Stimulated activated naive CD8-positive, alpha-beta T cell treated with anti-CD3 and anti-CD28 coated beads, Interleukin-15, amount 100 ng/mL, for 72 hours (primary cell): ENCODE measurements around the gene PSAP.
"Not testable (repeated sequence)": the region's sequence is repeated elsewhere in the genome, so short reads cannot be mapped to it uniquely, and the experiment has no call there.

ENCODE experiments used
- ATAC-seq: fragments of 150-1000 bp; cut with Tn5 transposase; 2 replicates; pipeline ENCODE4 v1.10.0; 2021; ENCODE audit warnings: mild to moderate bottlenecking, moderate library complexity
- DNase-seq, 2 donors: peaks; one replicate each; pipeline ENCODE4 v3.0.0; 2021 to 2022
- H3K27ac Mint-ChIP-seq, 2 donors: one replicate each; pipeline ENCODE4 v1.8.0; 2022; ENCODE audit warnings: mild to moderate bottlenecking in 2 of 2, mixed read lengths in 2 of 2, moderate library complexity in 2 of 2
- H3K27me3 Mint-ChIP-seq: one replicate; pipeline ENCODE4 v1.8.0; 2022; ENCODE audit warnings: mixed read lengths
- H3K4me1 Mint-ChIP-seq: one replicate; pipeline ENCODE4 v1.8.0; 2022; ENCODE audit warnings: mild to moderate bottlenecking, mixed read lengths
- H3K4me3 Mint-ChIP-seq, 2 donors: one replicate each; pipeline ENCODE4 v1.8.0; 2022; ENCODE audit warnings: mild to moderate bottlenecking in 2 of 2, mixed read lengths in 2 of 2, moderate library complexity in 1 of 2
- H3K9me3 Mint-ChIP-seq, 2 donors: one replicate each; pipeline ENCODE4 v1.8.0; 2022; ENCODE audit warnings: mixed read lengths in 2 of 2

PSAP gene

GRCh38 chr10:71854031-71854430 lies 3.0 kb upstream of the PSAP start:
- no peak overlapping the region for H3K4me3 Mint-ChIP-seq
- H3K27me3 Mint-ChIP-seq = no peaks in the 10 kb centered on the region
- no peak for ATAC-seq
- no peak overlapping the region for H3K27ac Mint-ChIP-seq
- peaks cover 27% of the 10 kb centered on the region for H3K4me1 Mint-ChIP-seq
- H3K9me3 Mint-ChIP-seq = peaks cover 0 to 5% of the 10 kb centered on the region in 2 donors
- no peak for DNase-seq

- Mint-ChIP-seq H3K9me3 (peaks cover 0 to 5% of the 10 kb centered on the region in 2 donors), H3K27ac (no peak overlapping the region), H3K27me3 (no peaks in the 10 kb centered on the region), H3K4me3 (no peak overlapping the region), H3K4me1 (peaks cover 43% of the 10 kb centered on the region)
- ATAC-seq = no peak
- no peak for DNase-seq
Measured at GRCh38 chr10:71852355-71852937, 1.4 kb upstream of the PSAP start.

DNA sequence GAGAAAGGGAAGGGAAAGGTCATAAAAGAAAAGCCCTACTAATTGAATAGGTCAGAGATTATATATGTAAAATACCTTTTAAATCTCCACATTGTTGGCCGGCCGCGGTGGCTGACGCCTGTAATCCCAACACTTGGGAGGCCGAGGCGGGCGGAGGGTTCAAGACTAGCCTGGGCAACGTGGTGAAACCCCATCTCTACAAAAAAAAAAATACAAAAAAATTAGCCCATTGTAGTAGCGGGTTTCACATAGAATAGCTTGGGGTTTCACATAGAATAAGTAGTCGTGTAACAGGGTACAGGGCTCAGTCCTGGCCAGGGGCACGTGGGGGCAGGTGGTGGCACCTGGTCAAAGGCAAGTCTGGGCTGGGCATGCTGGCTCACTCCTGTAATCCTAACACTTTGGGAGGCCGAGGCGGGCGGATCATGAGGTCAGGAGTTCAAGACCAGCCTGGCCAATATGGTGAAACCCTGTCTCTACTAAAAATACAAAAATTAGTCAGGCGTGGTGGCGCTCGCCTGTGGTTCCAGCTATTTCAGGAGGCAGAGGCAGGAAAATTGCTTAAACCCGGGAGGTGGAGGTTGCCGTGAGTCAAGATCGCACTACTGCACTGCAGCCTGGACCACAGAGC lies 529 bp upstream of the PSAP start:
- Mint-ChIP-seq H3K27ac (peak overlapping the region; percentile 72 to 94), H3K4me1 (peaks cover 51% of the 10 kb centered on the region), H3K4me3 (peak overlapping the region; percentile 88 to 90)
- ATAC-seq = peak; percentile 18
- H3K27me3 Mint-ChIP-seq, DNase-seq, H3K9me3 Mint-ChIP-seq: not testable (repeated sequence)

- Mint-ChIP-seq H3K4me3 (peak overlapping the region; percentile 88 to 90), H3K4me1 (peaks cover 59% of the 10 kb centered on the region), H3K9me3 (peaks cover 0 to 5% of the 10 kb centered on the region in 2 donors), H3K27me3 (no peaks in the 10 kb centered on the region), H3K27ac (peak overlapping the region; percentile 81 to 94)
- no peak for DNase-seq
- no peak for ATAC-seq
Measured at GRCh38 chr10:71850021-71850742, 869 bp downstream of the PSAP start.

DNA sequence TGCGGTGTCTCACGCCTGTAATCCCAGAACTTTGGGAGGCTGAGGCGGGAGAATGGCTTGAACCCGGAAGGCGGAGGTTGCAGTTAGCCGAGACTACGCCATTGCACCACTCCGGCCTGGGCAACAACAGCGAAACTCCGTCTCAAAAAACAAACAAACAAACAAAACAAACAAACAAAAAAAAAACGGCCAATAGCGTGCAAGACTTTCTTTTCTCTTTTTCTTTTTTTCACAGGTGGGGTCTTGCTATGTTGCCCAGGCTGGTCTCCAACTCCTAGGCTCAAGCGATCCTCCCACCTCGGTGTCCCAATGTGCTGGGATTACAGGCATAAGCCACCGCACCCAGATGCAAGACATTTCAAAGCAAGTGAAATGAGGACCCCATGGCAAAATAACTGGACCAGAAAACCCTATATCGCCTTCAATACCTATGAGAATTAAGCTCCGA lies 1.6 kb downstream of the PSAP start:
- Mint-ChIP-seq H3K4me3 (peak overlapping the region; percentile 88 to 90), H3K27me3 (no peaks in the 10 kb centered on the region), H3K27ac (no peak overlapping the region), H3K9me3 (peaks cover 0 to 5% of the 10 kb centered on the region in 2 donors), H3K4me1 (peaks cover 65% of the 10 kb centered on the region)
- DNase-seq (no peak), ATAC-seq (no peak)

DNA sequence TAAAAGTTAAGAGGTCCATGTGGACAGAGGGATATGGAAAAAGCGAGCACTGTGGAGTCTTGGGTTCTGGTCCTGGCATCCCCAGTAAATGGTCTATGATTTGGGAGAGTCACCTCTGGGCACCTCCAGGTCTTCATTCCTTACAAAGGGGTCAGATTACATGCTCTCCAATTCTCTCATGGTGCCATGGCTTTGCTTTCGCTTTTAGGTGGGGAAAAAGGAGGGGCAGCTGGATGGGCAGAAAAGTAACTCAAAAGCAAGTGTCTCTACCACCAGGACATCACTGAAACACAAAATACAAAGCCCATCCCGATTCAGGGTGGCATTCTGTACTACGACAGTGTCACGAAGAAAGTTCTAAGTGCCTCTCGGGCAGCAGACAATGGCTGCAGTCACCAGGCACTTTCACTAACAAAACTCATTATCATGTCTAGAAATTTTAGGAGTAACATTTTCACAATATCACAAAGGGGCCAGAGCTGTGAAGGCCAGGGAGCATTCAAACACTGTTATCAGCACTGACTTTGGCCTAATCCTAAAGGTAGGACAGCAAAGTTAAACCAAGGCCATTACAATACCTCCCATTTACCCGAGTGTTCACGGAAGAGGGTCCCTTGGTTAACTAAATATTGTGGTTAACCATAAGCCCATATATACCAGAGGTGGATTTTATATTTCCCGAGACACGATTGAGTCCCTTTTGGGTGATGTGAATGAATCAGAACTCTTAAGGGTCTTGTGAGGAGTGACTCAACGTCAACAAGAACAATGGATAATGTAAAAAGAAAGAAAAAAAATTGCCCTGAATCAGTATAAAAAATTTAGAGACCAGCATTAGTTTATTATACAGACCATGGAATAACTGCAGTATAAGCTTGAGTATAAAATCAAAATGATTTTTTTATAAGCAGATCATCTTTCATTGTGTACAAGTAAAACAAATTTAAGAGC lies 2.5 kb downstream of the PSAP start:
- Mint-ChIP-seq H3K4me3 (peak overlapping the region; percentile 42 to 63), H3K9me3 (peaks cover 0 to 5% of the 10 kb centered on the region in 2 donors), H3K4me1 (peaks cover 71% of the 10 kb centered on the region), H3K27me3 (no peaks in the 10 kb centered on the region), H3K27ac (peak overlapping the region in 1 of 2 donors; percentile 37)
- ATAC-seq = no peak
- DNase-seq = no peak

DNA sequence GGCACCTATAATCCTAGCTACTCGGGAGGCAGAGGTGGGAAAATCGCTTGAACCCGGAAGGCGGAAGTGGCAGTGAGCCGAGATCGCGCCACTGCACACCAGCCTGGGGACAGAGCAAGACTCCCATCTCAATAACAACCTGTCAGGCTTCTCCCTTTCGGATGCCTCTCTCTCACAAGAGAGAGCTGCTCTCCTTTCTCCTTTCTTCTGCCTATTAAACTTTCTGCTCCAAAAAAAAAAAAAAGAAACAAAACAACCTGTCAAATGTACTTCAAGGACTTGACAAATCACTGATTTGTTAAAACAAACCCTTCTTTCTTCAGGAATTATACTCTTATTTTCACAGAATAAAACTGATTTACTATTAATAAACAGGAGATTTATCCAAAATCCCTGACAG lies 3.6 kb downstream of the PSAP start:
- DNase-seq (no peak), ATAC-seq (no peak)
- no peaks in the 10 kb centered on the region for H3K27me3 Mint-ChIP-seq
- no peak overlapping the region for H3K27ac Mint-ChIP-seq
- H3K4me1 Mint-ChIP-seq = peaks cover 83% of the 10 kb centered on the region
- no peak overlapping the region for H3K4me3 Mint-ChIP-seq
- H3K9me3 Mint-ChIP-seq = peaks cover 0 to 5% of the 10 kb centered on the region in 2 donors

DNA sequence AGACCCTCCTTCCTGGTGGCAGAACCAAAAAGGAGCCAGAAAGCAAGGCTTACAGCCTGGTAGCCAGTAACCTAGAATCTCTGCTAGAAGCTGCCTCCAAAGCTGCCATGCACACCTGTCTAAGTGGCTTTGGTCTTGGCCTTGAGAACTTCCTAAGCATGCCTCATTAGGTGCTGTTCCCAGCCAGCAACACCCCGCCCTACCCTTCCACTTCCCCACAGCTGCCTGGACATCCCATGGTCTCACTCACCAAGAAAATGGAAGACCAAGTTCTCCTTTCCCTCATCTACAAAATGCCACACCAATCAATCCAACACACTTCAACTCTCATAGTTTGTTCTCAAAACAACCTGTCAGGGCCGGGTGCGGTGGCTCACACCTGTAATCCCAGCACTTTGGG lies 4.2 kb downstream of the PSAP start:
- DNase-seq (no peak), ATAC-seq (no peak)
- peaks cover 82% of the 10 kb centered on the region for H3K4me1 Mint-ChIP-seq
- no peaks in the 10 kb centered on the region for H3K27me3 Mint-ChIP-seq
- H3K9me3 Mint-ChIP-seq = peaks cover 0 to 5% of the 10 kb centered on the region in 2 donors
- no peak overlapping the region for H3K4me3 Mint-ChIP-seq
- peak overlapping the region in 1 of 2 donors; percentile 75 for H3K27ac Mint-ChIP-seq

GRCh38 chr10:71845410-71846405 lies 5.3 kb downstream of the PSAP start:
- Mint-ChIP-seq H3K27ac (no peak overlapping the region), H3K9me3 (no peaks in the 10 kb centered on the region), H3K4me3 (no peak overlapping the region), H3K27me3 (no peaks in the 10 kb centered on the region), H3K4me1 (peaks cover 75% of the 10 kb centered on the region)
- DNase-seq (no peak), ATAC-seq (no peak)

- Mint-ChIP-seq H3K9me3 (no peaks in the 10 kb centered on the region), H3K27me3 (no peaks in the 10 kb centered on the region), H3K4me3 (no peak overlapping the region), H3K27ac (no peak overlapping the region), H3K4me1 (peaks cover 76% of the 10 kb centered on the region)
- ATAC-seq = no peak
- DNase-seq = no peak
Measured at GRCh38 chr10:71844695-71845094, 6.4 kb downstream of the PSAP start.

DNA sequence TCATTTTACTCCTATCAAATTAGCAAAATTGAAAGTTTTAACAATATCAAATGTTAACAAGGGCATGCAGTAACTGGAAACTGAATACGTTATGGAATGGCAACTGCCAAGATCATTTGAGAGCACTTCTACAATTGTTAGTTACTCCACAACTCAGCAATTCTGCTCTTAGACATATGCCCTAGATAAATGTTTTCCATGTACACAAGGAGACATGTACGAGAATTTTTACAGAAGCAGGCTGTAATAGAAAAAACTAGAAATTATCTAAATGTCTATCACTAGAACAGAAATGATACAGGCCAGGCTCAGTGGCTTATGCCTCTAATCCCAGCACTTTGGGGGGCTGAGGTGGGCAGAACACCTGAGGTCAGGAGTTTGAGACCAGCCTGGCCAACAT lies 7.0 kb downstream of the PSAP start:
- Mint-ChIP-seq H3K9me3 (no peaks in the 10 kb centered on the region), H3K4me3 (no peak overlapping the region), H3K27ac (no peak overlapping the region), H3K4me1 (peaks cover 73% of the 10 kb centered on the region), H3K27me3 (no peaks in the 10 kb centered on the region)
- no peak for DNase-seq
- no peak for ATAC-seq

DNA sequence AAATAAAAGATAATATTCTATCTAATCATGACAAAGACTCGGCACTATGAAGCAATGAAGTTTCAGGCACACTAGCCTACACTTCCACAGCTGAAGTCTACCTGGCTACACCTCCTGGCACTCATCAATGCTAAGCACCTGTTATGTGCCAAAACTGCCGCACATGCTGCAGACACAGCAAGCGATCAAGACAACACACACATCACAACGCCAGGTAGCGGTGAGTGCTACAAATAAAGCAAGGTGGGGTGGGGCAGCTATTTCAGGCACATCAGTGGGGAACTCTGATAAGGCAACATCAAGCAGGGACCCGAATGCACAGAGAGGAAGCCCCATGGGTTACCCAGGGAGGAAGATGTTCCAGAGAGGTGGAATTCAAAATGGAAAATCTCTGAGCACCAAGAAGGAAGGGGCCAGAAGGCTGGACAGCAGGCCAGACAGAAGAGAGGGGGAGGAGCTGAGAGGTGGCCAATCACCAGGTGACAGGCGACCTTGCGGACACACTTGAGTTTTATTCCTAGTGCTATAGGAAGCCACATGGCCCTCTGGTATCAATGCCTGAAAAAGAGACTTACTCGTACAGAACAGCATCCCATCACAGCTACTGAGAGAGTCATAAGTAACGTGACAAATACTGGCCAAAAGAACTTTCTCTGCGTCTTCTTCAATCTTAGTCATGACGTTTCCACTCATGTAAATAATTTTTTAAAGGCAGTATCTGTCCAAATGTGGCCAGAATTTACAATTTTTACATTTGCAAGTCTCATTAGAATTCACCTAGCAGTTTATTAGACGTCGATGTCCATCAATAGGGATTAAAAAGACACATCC lies 8.0 kb downstream of the PSAP start:
- Mint-ChIP-seq H3K9me3 (no peaks in the 10 kb centered on the region), H3K4me1 (peaks cover 73% of the 10 kb centered on the region), H3K27ac (no peak overlapping the region), H3K4me3 (no peak overlapping the region), H3K27me3 (no peaks in the 10 kb centered on the region)
- no peak for ATAC-seq
- DNase-seq = no peak

DNA sequence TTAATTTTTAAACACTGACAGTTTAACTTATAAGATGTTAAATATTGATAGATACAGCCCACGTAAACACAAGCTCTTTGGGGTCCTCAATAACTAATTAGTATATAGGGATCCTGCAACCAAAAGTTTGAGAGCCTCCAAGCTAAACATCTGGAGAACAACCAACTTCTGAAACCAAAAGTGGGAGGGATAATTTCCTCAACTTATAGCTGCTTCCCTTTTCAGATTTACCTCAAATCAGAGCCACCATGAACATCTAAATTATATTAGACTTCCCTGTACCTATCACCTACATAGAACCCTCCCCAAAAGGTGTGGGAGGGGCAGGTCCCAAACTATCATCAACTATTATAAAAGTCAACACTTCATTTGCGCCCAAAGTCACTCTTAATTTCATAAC lies 8.6 kb downstream of the PSAP start:
- Mint-ChIP-seq H3K4me1 (peaks cover 73% of the 10 kb centered on the region), H3K27ac (no peak overlapping the region), H3K9me3 (no peaks in the 10 kb centered on the region), H3K27me3 (no peaks in the 10 kb centered on the region), H3K4me3 (no peak overlapping the region)
- no peak for ATAC-seq
- no peak for DNase-seq

GRCh38 chr10:71840958-71841335 lies 10.1 kb downstream of the PSAP start:
- H3K27ac Mint-ChIP-seq = no peak overlapping the region
- no peak for DNase-seq
- no peaks in the 10 kb centered on the region for H3K9me3 Mint-ChIP-seq
- no peak overlapping the region for H3K4me3 Mint-ChIP-seq
- H3K27me3 Mint-ChIP-seq = no peaks in the 10 kb centered on the region
- no peak for ATAC-seq
- H3K4me1 Mint-ChIP-seq = peaks cover 80% of the 10 kb centered on the region
